Esophagus muscularis mucosa (tissue), 4 donors: ENCODE measurements around the gene GALNT2. TPM values are rescaled to one million over a fixed set of nuclear protein-coding genes. Genes with fewer than 3 reads are reported as not detected.
A peak's percentile ranks its signal among the peaks of the same experiment; 100 is the strongest.

Source experiments
- DNase-seq: peaks from one replicate; pipeline ENCODE4 v3.0.0-alpha.2; 2017; ENCODE audit errors: extremely low spot score
- H3K27ac ChIP-seq, 4 donors: fragments of 200-600 bp; sonication (generic); replicated peaks in 1 of 4; 1 replicate in 3 of 4; 2 replicates in 1 of 4; pipeline ENCODE4 v1.5.1; 2016 to 2019; ENCODE audit warnings: mild to moderate bottlenecking in 1 of 4
- H3K27me3 ChIP-seq, 4 donors: fragments of 200-600 bp; sonication (generic); one replicate each; pipeline versions ENCODE4 v1.5.1 to v1.6.0; 2016 to 2019
- H3K36me3 ChIP-seq, 4 donors: fragments of 200-600 bp; sonication (generic); one replicate each; pipeline ENCODE4 v1.5.1; 2016 to 2019
- H3K4me1 ChIP-seq, 4 donors: fragments of 200-600 bp; sonication (generic); one replicate each; pipeline ENCODE4 v1.5.1; 2016 to 2019
- H3K4me3 ChIP-seq, 4 donors: fragments of 200-600 bp; sonication (generic); 1 replicate in 2 of 4; 2 replicates in 2 of 4; pipeline ENCODE4 v1.5.1; 2016 to 2019; ENCODE audit warnings: mild to moderate bottlenecking in 4 of 4, moderate library complexity in 1 of 4
- H3K9me3 ChIP-seq, 4 donors: fragments of 200-600 bp; sonication (generic); 1 replicate in 3 of 4; 2 replicates in 1 of 4; pipeline ENCODE4 v1.5.1; 2016 to 2019
- EP300 ChIP-seq: sonication (generic); formaldehyde crosslinking; IDR thresholded peaks from one replicate; pipeline ENCODE4 v1.6.1; 2017; ENCODE audit warnings: antibody characterized with exemption
- POLR2A ChIP-seq: fragments of 450-650 bp; IDR thresholded peaks from one replicate; pipeline ENCODE4 v1.6.1; 2017; ENCODE audit warnings: antibody characterized with exemption, moderate library complexity, mild to moderate bottlenecking, low read depth
- POLR2AphosphoS5 ChIP-seq, 2 donors: sonication (generic); formaldehyde crosslinking; IDR thresholded peaks; one replicate each; pipeline ENCODE4 v1.6.1; 2017; ENCODE audit warnings: antibody characterized with exemption in 2 of 2
- WGBS: methylation state at CpG from one replicate; pipeline ENCODE4 v1.1.5; 2018; 5-methylcytosine and 5-hydroxymethylcytosine counted together
- intact Hi-C: fragments of 100-400 bp; cut with DNase I; formaldehyde crosslinking; loops from one replicate; pipeline ENCODE4 v1.15.1; 2023
- total RNA-seq, 4 donors: library from RNA; depleted of rRNA; stranded (reverse); fragments of >200 nt; gene quantifications; one replicate each; pipeline versions ENCODE4 v1.1.0 to v1.2.1, GENCODE V29; 2016
- TF ChIP-seq, protein P1 (sequence below), 3 experiments: fragments of 200-600 bp in 2 of 3; fragments of 450-650 bp in 1 of 3; sonication (generic) in 2 of 3; IDR thresholded peaks; one replicate each; pipeline ENCODE4 v1.5.1; 2017 to 2019; ENCODE audit warnings: antibody characterized with exemption in 3 of 3, mild to moderate bottlenecking in 2 of 3, moderate library complexity in 1 of 3

GALNT2 gene
- total RNA-seq, 4 donors from 2014 or later, result 89.6 to 145 (median 129) TPM

DNA sequence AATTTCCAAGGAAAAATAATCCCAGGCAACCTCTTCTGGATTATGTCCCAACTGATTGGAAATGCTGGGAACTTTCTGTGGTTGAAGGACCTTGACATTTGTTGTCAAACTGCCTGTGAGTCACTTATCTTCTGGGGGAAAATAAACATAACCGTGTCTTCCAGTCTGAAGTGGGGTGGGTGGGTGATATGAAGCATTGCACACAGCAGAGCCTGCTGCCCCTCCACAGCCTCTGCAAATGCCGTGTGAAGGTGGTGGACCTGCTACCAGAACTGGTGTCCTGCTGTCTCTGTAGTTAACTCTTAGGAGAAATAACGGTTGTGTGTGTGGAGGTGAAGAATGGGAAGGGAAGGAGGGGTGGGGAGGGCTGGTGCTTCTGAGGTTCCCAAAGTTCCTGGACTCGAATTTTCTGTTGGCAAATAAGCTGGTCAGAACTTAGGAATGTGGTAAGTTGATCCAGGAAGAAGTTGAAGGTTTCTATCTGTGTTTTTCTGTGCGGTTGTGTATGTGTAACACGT lies 23.2 kb downstream of the GALNT2 start:
- H3K36me3 ChIP-seq, result peaks cover 0 to 13% (median 7%) of the 10 kb centered on the region in 4 donors
- no peak overlapping the region for H3K4me3 ChIP-seq
- H3K27ac ChIP-seq, result peak overlapping the region in 3 of 4 donors; percentile 11 to 35 (median 13)
- intact Hi-C loops, result no loop called here
- H3K4me1 ChIP-seq, result peaks cover 17 to 87% (median 70%) of the 10 kb centered on the region in 4 donors
- TF ChIP-seq POLR2AphosphoS5 (IDR thresholded peaks at IDR 0.05) (no peak), EP300 (no peak), POLR2A (no peak)
- TF ChIP-seq, protein P1, sequence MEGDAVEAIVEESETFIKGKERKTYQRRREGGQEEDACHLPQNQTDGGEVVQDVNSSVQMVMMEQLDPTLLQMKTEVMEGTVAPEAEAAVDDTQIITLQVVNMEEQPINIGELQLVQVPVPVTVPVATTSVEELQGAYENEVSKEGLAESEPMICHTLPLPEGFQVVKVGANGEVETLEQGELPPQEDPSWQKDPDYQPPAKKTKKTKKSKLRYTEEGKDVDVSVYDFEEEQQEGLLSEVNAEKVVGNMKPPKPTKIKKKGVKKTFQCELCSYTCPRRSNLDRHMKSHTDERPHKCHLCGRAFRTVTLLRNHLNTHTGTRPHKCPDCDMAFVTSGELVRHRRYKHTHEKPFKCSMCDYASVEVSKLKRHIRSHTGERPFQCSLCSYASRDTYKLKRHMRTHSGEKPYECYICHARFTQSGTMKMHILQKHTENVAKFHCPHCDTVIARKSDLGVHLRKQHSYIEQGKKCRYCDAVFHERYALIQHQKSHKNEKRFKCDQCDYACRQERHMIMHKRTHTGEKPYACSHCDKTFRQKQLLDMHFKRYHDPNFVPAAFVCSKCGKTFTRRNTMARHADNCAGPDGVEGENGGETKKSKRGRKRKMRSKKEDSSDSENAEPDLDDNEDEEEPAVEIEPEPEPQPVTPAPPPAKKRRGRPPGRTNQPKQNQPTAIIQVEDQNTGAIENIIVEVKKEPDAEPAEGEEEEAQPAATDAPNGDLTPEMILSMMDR (IDR thresholded peaks at IDR 0.05), result no peak
- H3K9me3 ChIP-seq, result no peaks in the 10 kb centered on the region
- 69% methylated on average over 6 of the region's 6 CpGs for WGBS
- DNase-seq, result no peak
- H3K27me3 ChIP-seq, result no peaks in the 10 kb centered on the region

DNA sequence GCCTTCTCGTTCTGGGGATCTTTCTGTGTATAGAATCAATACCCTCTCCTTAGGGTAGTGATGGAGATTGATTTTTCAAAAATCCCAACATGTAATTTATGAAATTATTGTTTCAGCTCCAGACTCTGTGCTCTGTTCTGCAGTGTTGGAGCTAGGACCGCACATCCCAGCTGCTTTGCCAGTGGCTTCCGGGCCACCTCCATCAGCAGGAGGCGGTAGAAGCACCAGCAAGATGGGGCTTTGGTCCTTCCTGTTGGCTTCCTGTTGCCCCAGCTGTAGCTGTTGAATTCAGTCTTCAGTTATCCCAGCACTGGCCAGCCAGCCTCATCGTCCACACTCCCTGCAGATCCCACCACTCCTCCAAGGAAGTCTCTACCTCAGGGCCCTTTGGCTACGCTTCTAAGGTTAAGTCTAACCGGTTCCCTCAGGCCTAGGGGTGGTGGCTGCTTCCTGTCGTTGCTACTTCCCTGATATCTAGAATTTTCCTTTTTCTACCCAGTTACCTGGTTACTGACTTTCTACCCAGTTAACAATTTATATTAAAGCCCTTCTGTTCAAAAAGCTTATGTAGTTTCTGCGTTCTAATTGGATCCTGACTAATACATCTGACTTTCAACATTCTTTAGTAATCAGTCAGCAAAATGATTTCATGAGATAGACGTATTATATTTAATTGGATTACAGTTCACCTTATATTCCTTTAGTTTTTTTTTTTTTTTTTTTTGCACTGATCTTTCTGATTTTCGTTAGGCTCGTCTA lies 24.6 kb downstream of the GALNT2 start:
- 91% methylated on average over 12 of the region's 12 CpGs for WGBS
- H3K4me1 ChIP-seq, result peaks cover 11 to 86% (median 69%) of the 10 kb centered on the region in 4 donors
- peaks cover 0 to 13% (median 7%) of the 10 kb centered on the region in 4 donors for H3K36me3 ChIP-seq
- no peak for DNase-seq
- no peak overlapping the region for H3K4me3 ChIP-seq
- intact Hi-C loops, result no loop called here
- no peak for TF ChIP-seq EP300
- no peak for TF ChIP-seq POLR2AphosphoS5 (IDR thresholded peaks at IDR 0.05)
- TF ChIP-seq, protein P1 (IDR thresholded peaks at IDR 0.05), result no peak
- TF ChIP-seq POLR2A, result no peak
- no peaks in the 10 kb centered on the region for H3K9me3 ChIP-seq
- no peak overlapping the region for H3K27ac ChIP-seq
- H3K27me3 ChIP-seq, result no peaks in the 10 kb centered on the region

DNA sequence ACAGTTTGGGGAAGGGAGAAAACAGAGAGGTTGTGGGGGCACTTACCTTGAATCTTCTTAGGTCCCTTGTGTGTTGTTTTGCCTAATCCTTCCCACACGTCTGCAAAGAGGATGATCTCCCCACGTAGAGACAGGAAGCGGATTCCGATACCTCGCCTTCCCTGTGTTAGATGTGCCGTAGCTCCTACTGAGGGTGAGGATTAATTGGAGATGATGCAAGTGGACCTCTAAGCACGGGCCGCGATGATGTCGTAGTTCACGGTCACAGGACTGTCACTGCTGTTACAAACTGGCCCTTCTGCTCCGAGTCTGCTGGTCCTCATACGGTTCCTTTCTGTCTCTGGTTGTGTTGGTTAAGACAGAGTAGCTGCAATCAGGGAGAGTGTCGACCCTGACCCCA lies 27.7 kb downstream of the GALNT2 start:
- no peaks in the 10 kb centered on the region for H3K9me3 ChIP-seq
- no peak overlapping the region for H3K4me3 ChIP-seq
- intact Hi-C loops, result no loop called here
- no peak overlapping the region for H3K27ac ChIP-seq
- H3K36me3 ChIP-seq, result peaks cover 0 to 7% (median 4%) of the 10 kb centered on the region in 4 donors
- WGBS, result 92% methylated on average over 14 of the region's 14 CpGs
- peaks cover 0 to 76% (median 57%) of the 10 kb centered on the region in 4 donors for H3K4me1 ChIP-seq
- DNase-seq, result no peak
- TF ChIP-seq EP300 (no peak), POLR2A (no peak), POLR2AphosphoS5 (IDR thresholded peaks at IDR 0.05) (no peak)
- TF ChIP-seq, protein P1 (IDR thresholded peaks at IDR 0.05), result no peak
- no peaks in the 10 kb centered on the region for H3K27me3 ChIP-seq

GRCh38 chr1:230095938-230096337 lies 28.9 kb downstream of the GALNT2 start:
- 87% methylated on average over 5 of the region's 5 CpGs for WGBS
- peaks cover 0 to 76% (median 56%) of the 10 kb centered on the region in 4 donors for H3K4me1 ChIP-seq
- no peaks in the 10 kb centered on the region for H3K9me3 ChIP-seq
- H3K27me3 ChIP-seq, result no peaks in the 10 kb centered on the region
- intact Hi-C loops, result no loop called here
- no peak for DNase-seq
- TF ChIP-seq, protein P1 (IDR thresholded peaks at IDR 0.05), result no peak
- TF ChIP-seq EP300 (no peak), POLR2A (no peak), POLR2AphosphoS5 (IDR thresholded peaks at IDR 0.05) (no peak)
- H3K36me3 ChIP-seq, result peaks cover 0 to 7% (median 3%) of the 10 kb centered on the region in 4 donors
- no peak overlapping the region for H3K27ac ChIP-seq
- no peak overlapping the region for H3K4me3 ChIP-seq
